CD4-positive, CD25-positive, alpha-beta regulatory T cell (primary cell): ENCODE measurements around the gene AHI1. TPM values are rescaled to one million over a fixed set of nuclear protein-coding genes. Genes with fewer than 3 reads are reported as not detected.
A peak's percentile ranks its signal among the peaks of the same experiment; 100 is the strongest.

Experiments
- ATAC-seq, 2 donors: fragments of 150-1000 bp; cut with Tn5 transposase; one replicate each; pipeline ENCODE4 v1.10.0; 2021; ENCODE audit warnings: low read depth in 2 of 2, moderate number of reproducible peaks in 2 of 2, moderate library complexity in 1 of 2
- DNase-seq, 3 donors: peaks; one replicate each; pipeline versions ENCODE4 v3.0.0 to v3.0.0-alpha.2; 2012 to 2022; ENCODE audit warnings: mixed read lengths in 1 of 3
- H3K27ac ChIP-seq: one replicate; pipeline ENCODE4 v1.7.0; 2013; ENCODE audit warnings: mild to moderate bottlenecking, low read length; ENCODE audit not compliant: insufficient read depth, poor library complexity, severe bottlenecking
- H3K27me3 ChIP-seq: one replicate; pipeline ENCODE4 v1.7.0; 2013; ENCODE audit warnings: low read length; ENCODE audit not compliant: control insufficient read depth, insufficient read depth
- H3K36me3 ChIP-seq: one replicate; pipeline ENCODE4 v1.7.0; 2013; ENCODE audit warnings: mild to moderate bottlenecking, low read length, moderate library complexity; ENCODE audit not compliant: control insufficient read depth, insufficient read depth
- H3K4me1 ChIP-seq: 2 replicates; pipeline ENCODE4 v1.7.0; 2013; ENCODE audit warnings: mild to moderate bottlenecking, low read length; ENCODE audit not compliant: insufficient read depth, control insufficient read depth, poor library complexity, severe bottlenecking
- H3K4me3 ChIP-seq: one replicate; pipeline ENCODE4 v1.7.0; 2013; ENCODE audit warnings: low read depth, mild to moderate bottlenecking, low read length, moderate library complexity
- H3K9me3 ChIP-seq, 2 experiments: 1 replicate in 1 of 2; 2 replicates in 1 of 2; pipeline ENCODE4 v1.7.0; 2013; ENCODE audit warnings: low read length in 2 of 2, mild to moderate bottlenecking in 1 of 2, moderate library complexity in 1 of 2; ENCODE audit not compliant: control insufficient read depth in 2 of 2
- H3K27ac Mint-ChIP-seq, 3 donors: one replicate each; pipeline ENCODE4 v1.8.0; 2020 to 2022; ENCODE audit warnings: mild to moderate bottlenecking in 3 of 3, mixed read lengths in 3 of 3, moderate library complexity in 2 of 3
- H3K27me3 Mint-ChIP-seq: one replicate; pipeline ENCODE4 v1.8.0; 2022; ENCODE audit warnings: mild to moderate bottlenecking, mixed read lengths
- H3K36me3 Mint-ChIP-seq: one replicate; pipeline ENCODE4 v1.8.0; 2020; ENCODE audit warnings: mixed read lengths
- H3K4me1 Mint-ChIP-seq, 4 donors: one replicate each; pipeline ENCODE4 v1.8.0; 2020 to 2022; ENCODE audit warnings: mixed read lengths in 4 of 4, mild to moderate bottlenecking in 1 of 4
- H3K4me3 Mint-ChIP-seq, 4 donors: one replicate each; pipeline ENCODE4 v1.8.0; 2020 to 2022; ENCODE audit warnings: mild to moderate bottlenecking in 4 of 4, mixed read lengths in 4 of 4, moderate library complexity in 3 of 4
- H3K9me3 Mint-ChIP-seq, 7 donors: one replicate each; pipeline ENCODE4 v1.8.0; 2020 to 2022; ENCODE audit warnings: mixed read lengths in 7 of 7, mild to moderate bottlenecking in 3 of 7, moderate library complexity in 2 of 7
- polyA plus RNA-seq, 4 donors: library from polyadenylated mRNA; unstranded; fragments of 300-500 nt; fragmentation: Illumina TruSeq; gene quantifications; one replicate each; pipeline ENCODE4 v1.2.3, GENCODE V29; 2021
- total RNA-seq: library from RNA; stranded (reverse); gene quantifications from one replicate; pipeline ENCODE4 v1.2.3, GENCODE V29; 2022

Gene AHI1
- total and polyA plus RNA-seq, 5 donors from 2014 or later, result 1.3 to 12.9 (median 2.2) TPM

- no peaks in the 10 kb centered on the region for H3K36me3 Mint-ChIP-seq
- Histone ChIP-seq H3K9me3 (no peaks in the 10 kb centered on the region), H3K27ac (no peak overlapping the region), H3K36me3 (no peaks in the 10 kb centered on the region), H3K4me1 (no peaks in the 10 kb centered on the region), H3K27me3 (no peaks in the 10 kb centered on the region), H3K4me3 (no peak overlapping the region)
- no peaks in the 10 kb centered on the region for H3K9me3 Mint-ChIP-seq
- no peak overlapping the region for H3K27ac Mint-ChIP-seq
- no peak for DNase-seq
- no peaks in the 10 kb centered on the region for H3K4me1 Mint-ChIP-seq
- no peak for ATAC-seq
- no peaks in the 10 kb centered on the region for H3K27me3 Mint-ChIP-seq
- H3K4me3 Mint-ChIP-seq, result no peak overlapping the region
Observed at GRCh38 chr6:135261872-135262725, 235.4 kb downstream of the AHI1 start.

GRCh38 chr6:135260612-135261011 is 236.9 kb downstream of the AHI1 start:
- H3K4me1 ChIP-seq, result no peaks in the 10 kb centered on the region
- DNase-seq, result no peak
- Mint-ChIP-seq H3K4me3 (no peak overlapping the region), H3K9me3 (no peaks in the 10 kb centered on the region), H3K36me3 (no peaks in the 10 kb centered on the region), H3K4me1 (no peaks in the 10 kb centered on the region), H3K27me3 (no peaks in the 10 kb centered on the region), H3K27ac (no peak overlapping the region)
- no peak overlapping the region for H3K4me3 ChIP-seq
- no peaks in the 10 kb centered on the region for H3K9me3 ChIP-seq
- H3K36me3 ChIP-seq, result no peaks in the 10 kb centered on the region
- H3K27me3 ChIP-seq, result no peaks in the 10 kb centered on the region
- H3K27ac ChIP-seq, result no peak overlapping the region
- no peak for ATAC-seq

GRCh38 chr6:135258970-135259369 is 238.6 kb downstream of the AHI1 start:
- H3K9me3 Mint-ChIP-seq, result no peaks in the 10 kb centered on the region
- no peak overlapping the region for H3K4me3 ChIP-seq
- ATAC-seq (no peak), DNase-seq (no peak)
- H3K9me3 ChIP-seq, result no peaks in the 10 kb centered on the region
- H3K4me3 Mint-ChIP-seq, result no peak overlapping the region
- no peaks in the 10 kb centered on the region for H3K27me3 ChIP-seq
- H3K27ac ChIP-seq, result no peak overlapping the region
- H3K4me1 ChIP-seq, result no peaks in the 10 kb centered on the region
- H3K27ac Mint-ChIP-seq, result no peak overlapping the region
- H3K4me1 Mint-ChIP-seq, result no peaks in the 10 kb centered on the region
- H3K36me3 Mint-ChIP-seq, result no peaks in the 10 kb centered on the region
- H3K36me3 ChIP-seq, result no peaks in the 10 kb centered on the region
- no peaks in the 10 kb centered on the region for H3K27me3 Mint-ChIP-seq

DNA sequence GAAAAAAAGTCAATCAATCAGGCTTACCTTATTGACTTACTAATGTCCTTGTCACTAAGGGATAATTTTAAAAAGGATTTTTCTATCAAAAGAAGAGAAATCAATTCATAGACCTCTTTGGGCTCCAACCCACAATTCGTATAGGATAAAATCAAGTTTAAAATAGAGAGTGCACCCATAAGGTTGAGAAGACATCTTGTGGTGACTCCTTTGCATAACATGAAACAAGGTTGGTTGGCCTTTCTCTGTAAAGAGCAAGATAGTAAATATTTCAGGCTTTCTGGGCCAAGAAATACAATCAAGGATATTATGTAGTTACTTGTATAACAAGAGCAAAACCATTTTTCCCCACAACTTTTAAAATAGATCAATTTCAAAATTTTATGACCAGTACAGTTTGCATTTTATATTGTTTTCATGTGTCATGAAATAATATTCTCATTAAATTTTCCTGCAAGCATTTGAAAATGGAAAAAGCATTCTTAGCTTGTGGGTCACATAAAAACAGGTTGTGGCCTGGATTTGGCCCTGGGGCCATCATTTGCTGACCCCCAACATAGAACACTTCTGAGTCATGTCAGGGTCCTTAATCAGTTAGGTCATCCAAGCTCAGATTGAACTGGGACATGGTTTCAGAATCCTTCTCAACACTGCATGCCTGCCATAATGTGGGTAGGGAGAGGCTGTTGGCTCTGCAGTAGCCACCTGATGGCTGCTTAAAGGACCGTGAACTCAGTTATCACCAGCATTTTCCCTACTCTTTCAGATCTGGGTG is 239.7 kb downstream of the AHI1 start:
- peak in 1 of 3 donors; percentile 14 for DNase-seq
- H3K4me3 Mint-ChIP-seq, result no peak overlapping the region
- H3K27me3 ChIP-seq, result no peaks in the 10 kb centered on the region
- no peaks in the 10 kb centered on the region for H3K9me3 Mint-ChIP-seq
- no peak overlapping the region for H3K27ac ChIP-seq
- H3K4me1 Mint-ChIP-seq, result no peaks in the 10 kb centered on the region
- no peak overlapping the region for H3K4me3 ChIP-seq
- no peaks in the 10 kb centered on the region for H3K36me3 ChIP-seq
- ATAC-seq, result no peak
- H3K9me3 ChIP-seq, result no peaks in the 10 kb centered on the region
- H3K27me3 Mint-ChIP-seq, result no peaks in the 10 kb centered on the region
- no peak overlapping the region for H3K27ac Mint-ChIP-seq
- no peaks in the 10 kb centered on the region for H3K36me3 Mint-ChIP-seq
- H3K4me1 ChIP-seq, result no peaks in the 10 kb centered on the region

DNA sequence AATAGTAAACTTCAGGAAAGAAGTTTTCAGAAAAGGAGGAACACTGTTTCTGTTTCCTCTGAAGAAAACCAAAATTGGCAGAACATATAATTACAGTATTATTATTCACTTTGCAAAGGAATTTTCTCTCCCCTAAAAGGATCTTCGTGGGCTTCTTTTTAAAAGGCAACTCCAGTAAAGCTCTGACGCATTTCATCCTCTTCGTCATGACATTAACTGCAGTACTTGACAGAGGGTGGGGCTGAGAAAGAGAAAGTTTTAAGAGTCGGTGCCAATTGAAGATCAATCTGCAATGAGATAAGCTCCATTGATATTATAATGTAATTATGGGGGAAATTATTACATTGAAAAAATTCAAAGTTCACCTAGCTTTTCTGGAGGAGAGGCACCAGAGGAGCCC is 240.7 kb downstream of the AHI1 start:
- Mint-ChIP-seq H3K36me3 (no peaks in the 10 kb centered on the region), H3K27me3 (no peaks in the 10 kb centered on the region), H3K27ac (no peak overlapping the region), H3K9me3 (no peaks in the 10 kb centered on the region), H3K4me1 (no peaks in the 10 kb centered on the region), H3K4me3 (no peak overlapping the region)
- Histone ChIP-seq H3K4me3 (no peak overlapping the region), H3K4me1 (no peaks in the 10 kb centered on the region), H3K27ac (no peak overlapping the region), H3K9me3 (no peaks in the 10 kb centered on the region), H3K27me3 (no peaks in the 10 kb centered on the region), H3K36me3 (no peaks in the 10 kb centered on the region)
- ATAC-seq, result no peak
- DNase-seq, result no peak

DNA sequence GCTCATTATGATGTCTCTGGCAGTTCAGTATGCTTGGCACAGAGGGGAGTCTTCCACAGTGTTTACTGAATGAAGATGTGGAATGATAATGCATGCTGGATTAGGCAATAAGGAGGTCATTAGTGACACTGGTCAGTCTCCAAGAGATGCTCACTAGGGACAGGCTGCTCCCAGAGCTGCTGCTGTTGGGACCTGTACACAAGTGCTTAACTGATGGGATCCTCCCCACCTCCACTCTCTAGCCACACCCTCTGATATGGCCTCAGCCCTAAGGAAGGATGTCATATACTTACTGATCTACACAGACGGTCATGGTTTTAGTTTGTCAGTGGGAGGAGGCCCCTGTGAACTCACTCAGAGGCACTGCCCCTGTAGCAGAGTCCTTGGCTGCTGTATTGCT is 243.1 kb downstream of the AHI1 start:
- H3K27ac Mint-ChIP-seq, result no peak overlapping the region
- H3K4me3 Mint-ChIP-seq, result no peak overlapping the region
- ATAC-seq (no peak), DNase-seq (no peak)
- H3K27me3 Mint-ChIP-seq, result no peaks in the 10 kb centered on the region
- H3K4me1 Mint-ChIP-seq, result no peaks in the 10 kb centered on the region
- peaks cover 0 to 1% (median 0%) of the 10 kb centered on the region in 7 donors for H3K9me3 Mint-ChIP-seq
- Histone ChIP-seq H3K27me3 (no peaks in the 10 kb centered on the region), H3K9me3 (no peaks in the 10 kb centered on the region), H3K4me1 (no peaks in the 10 kb centered on the region), H3K36me3 (no peaks in the 10 kb centered on the region), H3K27ac (no peak overlapping the region), H3K4me3 (no peak overlapping the region)
- no peaks in the 10 kb centered on the region for H3K36me3 Mint-ChIP-seq

GRCh38 chr6:135251498-135252441 is 245.8 kb downstream of the AHI1 start:
- Histone ChIP-seq H3K4me1 (no peaks in the 10 kb centered on the region), H3K36me3 (no peaks in the 10 kb centered on the region), H3K27me3 (no peaks in the 10 kb centered on the region), H3K27ac (no peak overlapping the region), H3K9me3 (no peaks in the 10 kb centered on the region), H3K4me3 (no peak overlapping the region)
- Mint-ChIP-seq H3K9me3 (peaks cover 0 to 1% (median 0%) of the 10 kb centered on the region in 7 donors), H3K4me3 (no peak overlapping the region), H3K27ac (peak overlapping the region in 1 of 3 donors; percentile 41), H3K36me3 (no peaks in the 10 kb centered on the region), H3K27me3 (no peaks in the 10 kb centered on the region), H3K4me1 (no peaks in the 10 kb centered on the region)
- ATAC-seq (no peak), DNase-seq (peak in 1 of 3 donors; percentile 24)
